D721Med (cell line): ENCODE measurements around the gene PRKAR1A.

Experiments
- DNase-seq: peaks from one replicate; pipeline ENCODE4 v3.0.0; 2011; ENCODE audit warnings: low spot score; ENCODE audit not compliant: insufficient read length
- FAIRE-seq: peaks from 2 replicates; lab custom pipeline; 2011; peaks lifted over from hg19 to GRCh38; lab: Jason Lieb, UNC
- CTCF ChIP-seq: IDR thresholded peaks from 2 replicates; pipeline ENCODE4 v1.5.1; 2012; ENCODE audit warnings: mild to moderate bottlenecking, control low read depth; ENCODE audit not compliant: insufficient read depth; ENCODE audit errors: missing control alignments

Gene PRKAR1A

GRCh38 chr17:68595496-68595895 lies 83.3 kb downstream of the PRKAR1A start:
- DNase-seq: no peak
- FAIRE-seq: no peak
- no peak for TF ChIP-seq CTCF

- no peak for DNase-seq
- no peak for FAIRE-seq
- TF ChIP-seq CTCF: no peak
These were observed 83.8 kb downstream of the PRKAR1A start for GRCh38 chr17:68595986-68596385.

- TF ChIP-seq CTCF: no peak
- no peak for FAIRE-seq
- no peak for DNase-seq
These were observed 84.2 kb downstream of the PRKAR1A start for GRCh38 chr17:68596411-68596945.

- TF ChIP-seq CTCF: no peak
- DNase-seq (no peak), FAIRE-seq (no peak)
These were observed 85.8 kb downstream of the PRKAR1A start for GRCh38 chr17:68598074-68598473.

GRCh38 chr17:68598545-68598961 lies 86.3 kb downstream of the PRKAR1A start:
- DNase-seq (no peak), FAIRE-seq (no peak)
- no peak for TF ChIP-seq CTCF

GRCh38 chr17:68599091-68599490 lies 86.9 kb downstream of the PRKAR1A start:
- DNase-seq: no peak
- no peak for FAIRE-seq
- no peak for TF ChIP-seq CTCF

- no peak for TF ChIP-seq CTCF
- FAIRE-seq (no peak), DNase-seq (no peak)
These were observed 87.4 kb downstream of the PRKAR1A start for GRCh38 chr17:68599552-68600066.
